Measurements from ENCODE around the gene SPPL2C. TPM values are rescaled to one million over a fixed set of nuclear protein-coding genes. Genes with fewer than 3 reads are reported as not detected.
"Not testable (repeated sequence)": the region's sequence is repeated elsewhere in the genome, so short reads cannot be mapped to it uniquely, and the experiment has no call there.

The SPPL2C gene
- total RNA-seq, 1 donor from 2014 or later = not detected

DNA sequence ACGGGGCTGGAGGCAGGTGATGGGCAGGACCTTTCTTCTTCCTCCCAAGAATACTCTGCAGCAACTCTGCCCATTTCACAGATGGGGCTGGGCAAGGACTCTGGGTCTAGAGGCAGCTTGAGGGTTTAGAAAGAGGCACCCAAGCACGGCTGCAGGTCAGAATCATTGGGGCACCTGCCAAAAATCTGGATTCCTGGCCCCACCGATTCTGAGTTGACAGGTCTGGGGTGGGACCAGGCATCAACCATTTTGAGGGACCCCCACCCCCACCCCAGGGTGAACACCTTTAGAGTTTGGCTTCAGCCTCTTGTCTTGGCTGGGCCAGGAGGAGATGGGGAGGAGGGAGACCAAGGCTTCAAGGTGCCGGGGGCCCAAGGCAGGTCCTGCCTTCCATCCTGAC lies 5.3 kb downstream of the SPPL2C start:
- no peak for DNase-seq (ENCODE audit: low read depth in 2 of 2)

DNA sequence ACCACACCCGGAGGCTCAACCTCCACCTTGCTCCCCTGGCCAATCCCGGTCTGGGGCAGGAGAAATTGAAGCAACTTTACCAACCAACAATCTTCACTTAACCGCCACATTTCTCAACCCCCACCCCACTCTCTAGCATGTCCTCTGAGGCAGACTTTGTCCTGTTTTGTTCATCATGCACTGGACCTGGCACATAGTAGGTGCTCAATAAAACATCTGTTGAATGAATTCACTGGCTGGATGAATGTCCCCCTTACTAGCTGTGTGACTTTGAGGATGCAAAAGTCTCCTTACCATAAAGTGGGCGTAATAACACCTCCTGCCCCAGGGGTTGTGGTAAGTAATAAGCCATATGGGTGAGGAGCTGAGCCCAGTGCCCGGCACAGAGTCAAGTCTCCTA lies 5.8 kb downstream of the SPPL2C start:
- no peak for DNase-seq (ENCODE audit: low read depth in 2 of 2)

DNA sequence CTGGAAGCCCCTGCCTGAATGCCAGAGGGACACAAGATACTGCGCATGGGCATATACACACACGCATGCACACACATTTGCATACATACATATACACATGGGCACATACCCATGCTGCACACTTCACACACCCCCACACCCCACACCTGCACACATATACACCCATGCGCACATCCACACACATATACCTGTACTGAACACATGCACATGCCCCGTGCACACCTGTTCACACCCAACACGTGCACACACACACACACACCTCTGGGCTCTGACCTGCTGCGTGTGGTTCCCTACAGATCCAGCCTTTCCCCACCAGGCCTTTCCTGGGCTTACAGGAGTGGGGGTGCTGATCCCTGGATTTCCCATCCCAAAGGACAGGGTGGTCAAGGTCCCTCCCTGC lies 6.3 kb downstream of the SPPL2C start:
- no peak for DNase-seq (ENCODE audit: low read depth in 2 of 2)

DNA sequence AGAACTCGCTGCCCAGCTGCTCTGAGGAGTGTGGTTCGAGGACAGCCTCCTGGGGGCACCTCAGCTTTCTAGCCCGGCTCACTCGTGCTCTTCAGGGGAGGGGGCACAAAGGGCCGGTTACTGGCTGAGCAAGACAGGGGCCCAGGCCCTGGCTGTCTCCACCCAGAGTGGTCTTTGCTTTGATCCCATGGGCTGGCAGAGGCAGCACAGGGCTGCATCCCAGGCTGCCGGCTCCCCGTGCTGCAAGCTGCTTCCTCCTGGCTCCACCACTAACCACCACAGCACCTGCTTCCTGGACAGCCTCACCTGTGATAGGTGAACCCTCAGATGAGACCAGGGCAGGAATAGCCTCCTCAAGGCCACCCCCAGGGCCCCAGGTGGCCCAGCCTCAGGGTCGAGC lies 6.8 kb downstream of the SPPL2C start:
- DNase-seq (ENCODE audit: low read depth in 2 of 2) = no peak

DNA sequence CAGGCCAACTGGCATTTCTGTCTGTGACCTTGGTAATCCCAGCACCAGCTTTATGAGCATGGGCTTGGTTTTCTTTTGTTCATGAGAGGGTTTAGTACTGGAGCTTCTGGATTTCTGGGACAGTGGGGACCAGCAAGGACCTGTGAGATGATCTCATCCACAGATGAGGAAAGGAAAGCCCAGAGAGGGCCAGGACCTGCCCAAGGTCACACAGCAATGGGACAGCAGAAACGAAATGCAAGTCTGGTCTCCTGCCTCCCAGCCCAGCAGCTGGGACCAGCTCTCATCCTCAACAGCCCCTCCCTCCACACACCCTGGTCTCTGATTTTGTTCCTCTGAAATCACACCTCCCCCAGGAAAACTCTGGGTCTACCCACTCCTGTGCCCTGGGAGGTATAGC lies 7.2 kb downstream of the SPPL2C start:
- no peak for DNase-seq (ENCODE audit: low read depth in 2 of 2)

DNA sequence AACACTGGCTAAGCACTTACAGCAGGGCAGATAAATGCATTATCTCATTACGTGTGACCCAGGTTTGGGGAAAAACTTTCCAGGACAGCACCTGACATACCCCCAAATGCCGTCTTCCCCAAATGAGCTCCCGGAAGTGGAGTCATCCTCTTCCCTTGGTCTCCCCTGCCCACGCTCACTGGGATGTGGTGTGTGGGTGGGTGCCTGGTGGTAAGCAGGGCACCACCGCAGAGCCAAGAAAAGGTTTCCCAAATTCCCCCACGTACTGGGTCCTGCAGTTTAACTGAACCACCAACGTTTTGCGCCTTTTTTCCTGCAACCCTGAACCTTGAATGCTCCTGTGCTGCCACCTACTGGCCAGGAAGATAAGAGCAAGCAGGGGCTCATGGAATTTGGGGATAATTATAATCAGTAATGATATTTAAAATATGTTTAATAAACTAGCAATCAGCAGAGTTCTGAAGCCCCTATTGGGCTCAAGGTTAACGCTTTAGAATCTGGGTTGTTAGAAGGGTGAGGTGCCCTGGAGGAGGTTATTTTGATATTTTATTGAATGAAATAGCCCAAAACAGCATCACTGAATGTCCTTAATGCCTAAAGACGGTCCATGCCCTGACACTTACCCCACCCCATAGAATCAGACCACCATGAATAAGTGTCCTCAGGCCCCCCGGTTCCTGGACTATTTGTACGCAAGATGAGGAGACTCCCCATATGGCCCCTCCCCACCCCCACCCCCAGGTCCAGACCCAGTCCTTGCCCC lies 8.0 kb downstream of the SPPL2C start:
- DNase-seq (ENCODE audit: low read depth in 2 of 2) = peak; percentile 26 to 54

DNA sequence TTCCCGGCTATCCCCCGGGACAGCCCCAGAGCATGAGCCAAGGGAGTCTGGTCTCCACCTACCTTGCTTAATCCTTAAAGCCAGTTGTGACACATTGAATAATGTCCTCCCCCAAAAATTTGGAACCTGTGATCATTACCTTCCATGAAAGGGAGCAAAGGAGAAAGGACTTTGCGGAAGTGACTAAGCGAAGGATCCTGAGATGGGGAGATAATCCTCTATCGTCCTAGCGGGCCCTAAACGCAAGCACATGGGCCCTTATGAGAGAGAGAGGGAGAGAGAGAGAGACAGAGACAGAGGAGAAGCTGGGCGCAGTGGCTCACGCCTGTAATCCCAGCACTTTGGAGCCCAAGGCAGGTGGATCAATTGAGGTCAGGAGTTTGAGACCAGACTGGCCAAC lies 9.5 kb downstream of the SPPL2C start:
- DNase-seq (ENCODE audit: low read depth in 2 of 2) = no peak

DNA sequence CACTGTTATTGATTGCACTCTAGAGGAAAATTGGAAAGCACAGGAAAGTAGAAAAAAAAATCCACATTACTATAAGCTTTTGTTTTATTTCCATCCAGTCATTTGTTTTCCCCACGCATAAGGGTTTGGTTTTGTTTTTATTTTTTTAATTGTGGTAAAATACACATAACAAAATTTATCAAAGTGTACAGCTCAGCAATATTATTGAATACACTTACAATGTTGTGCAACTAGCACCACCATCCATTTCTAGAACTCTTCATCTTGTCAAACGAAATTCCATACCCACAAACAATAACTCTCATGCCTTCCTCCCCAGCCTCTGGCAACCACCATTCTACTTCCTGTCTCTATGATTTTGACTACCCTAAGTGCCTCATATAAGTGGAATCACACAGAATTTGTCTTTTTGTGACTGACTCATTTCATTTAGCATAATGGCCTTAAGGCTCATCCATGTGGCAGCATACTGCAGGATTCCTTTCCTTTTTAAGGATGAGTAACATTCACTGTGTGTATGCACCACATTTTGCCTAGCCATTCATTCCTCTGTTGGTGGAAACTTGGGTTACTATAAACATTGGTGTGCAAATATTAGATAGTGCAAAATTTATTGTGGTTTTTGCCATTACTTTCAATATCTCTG lies 11.1 kb downstream of the SPPL2C start:
- DNase-seq (ENCODE audit: low read depth in 2 of 2) = no peak

DNA sequence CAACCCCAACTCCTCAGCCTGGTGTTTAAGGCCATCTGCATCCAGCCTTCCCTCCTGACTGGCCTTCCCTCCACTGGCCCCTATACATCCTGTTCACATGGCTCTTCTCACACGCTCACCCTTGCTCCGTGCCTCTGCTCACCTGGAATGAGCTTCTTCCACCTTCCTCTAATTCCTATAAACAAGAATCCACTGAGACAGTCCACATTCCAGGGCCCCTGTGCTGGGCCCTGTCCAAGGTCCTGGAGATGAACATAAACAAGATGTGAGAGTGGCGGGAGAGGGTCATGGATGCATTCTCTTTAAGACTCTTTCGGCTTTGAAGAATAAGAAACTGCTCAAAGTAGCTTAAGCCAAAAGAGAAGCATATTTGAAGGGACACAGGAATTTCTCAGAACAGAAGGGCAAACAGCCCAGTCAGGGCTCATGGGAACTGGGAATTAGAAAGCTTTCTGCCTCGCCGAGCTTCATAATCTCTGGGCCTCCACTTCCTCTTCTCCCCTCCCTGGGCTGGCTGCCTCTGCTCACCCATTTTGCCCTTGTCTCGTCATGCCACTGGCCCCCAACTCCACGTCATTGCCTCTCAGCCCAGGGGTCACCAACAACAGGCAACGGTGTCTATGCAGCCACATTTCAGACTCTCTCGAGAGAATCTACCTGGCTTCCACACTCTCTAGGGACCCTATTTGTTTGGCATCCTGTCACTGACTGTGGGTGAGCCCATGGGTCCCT lies 13.5 kb downstream of the SPPL2C start:
- DNase-seq (ENCODE audit: low read depth in 2 of 2) = peak in 1 of 2 donors; percentile 43

DNA sequence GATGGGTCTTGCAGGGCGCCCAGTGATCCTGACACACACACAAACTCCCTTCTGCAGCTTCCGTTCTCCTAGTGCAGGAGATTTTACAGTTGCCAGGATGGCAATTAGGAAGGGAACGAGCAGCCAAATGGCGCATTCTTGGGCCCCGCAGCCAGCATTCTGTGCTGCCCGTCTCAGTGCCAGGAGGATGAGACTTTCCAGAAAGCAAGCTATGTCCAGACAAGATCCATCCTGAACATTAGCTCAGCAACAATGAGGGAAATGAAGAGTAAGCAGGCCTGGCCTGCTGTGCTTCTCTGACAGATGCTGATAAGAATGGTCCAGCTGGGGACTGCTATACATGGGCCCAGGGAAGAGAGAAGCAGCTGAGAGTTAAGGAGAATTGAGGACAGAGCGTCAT lies 16.5 kb downstream of the SPPL2C start:
- no peak for DNase-seq (ENCODE audit: low read depth in 2 of 2)

DNA sequence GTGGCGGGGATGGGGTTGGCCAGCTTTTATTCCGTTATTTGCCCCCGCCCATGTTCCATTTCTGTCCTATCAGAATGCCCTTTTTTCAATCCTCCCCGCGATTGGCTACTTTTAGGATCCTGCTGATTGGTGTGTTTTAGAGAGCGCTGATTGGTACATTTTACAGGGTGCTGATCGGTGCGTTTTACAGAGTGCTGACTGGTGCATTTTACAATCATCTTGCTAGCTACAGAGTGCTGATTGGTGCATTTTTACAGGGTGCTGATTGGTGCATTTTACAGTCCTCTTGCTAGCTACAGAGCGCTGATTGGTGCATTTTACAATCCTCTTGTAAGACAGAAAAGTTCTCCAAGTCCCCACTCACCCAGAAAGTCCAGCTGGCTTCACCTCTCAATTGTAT lies 17.4 kb downstream of the SPPL2C start:
- DNase-seq (ENCODE audit: low read depth in 2 of 2) = not testable (repeated sequence)

DNA sequence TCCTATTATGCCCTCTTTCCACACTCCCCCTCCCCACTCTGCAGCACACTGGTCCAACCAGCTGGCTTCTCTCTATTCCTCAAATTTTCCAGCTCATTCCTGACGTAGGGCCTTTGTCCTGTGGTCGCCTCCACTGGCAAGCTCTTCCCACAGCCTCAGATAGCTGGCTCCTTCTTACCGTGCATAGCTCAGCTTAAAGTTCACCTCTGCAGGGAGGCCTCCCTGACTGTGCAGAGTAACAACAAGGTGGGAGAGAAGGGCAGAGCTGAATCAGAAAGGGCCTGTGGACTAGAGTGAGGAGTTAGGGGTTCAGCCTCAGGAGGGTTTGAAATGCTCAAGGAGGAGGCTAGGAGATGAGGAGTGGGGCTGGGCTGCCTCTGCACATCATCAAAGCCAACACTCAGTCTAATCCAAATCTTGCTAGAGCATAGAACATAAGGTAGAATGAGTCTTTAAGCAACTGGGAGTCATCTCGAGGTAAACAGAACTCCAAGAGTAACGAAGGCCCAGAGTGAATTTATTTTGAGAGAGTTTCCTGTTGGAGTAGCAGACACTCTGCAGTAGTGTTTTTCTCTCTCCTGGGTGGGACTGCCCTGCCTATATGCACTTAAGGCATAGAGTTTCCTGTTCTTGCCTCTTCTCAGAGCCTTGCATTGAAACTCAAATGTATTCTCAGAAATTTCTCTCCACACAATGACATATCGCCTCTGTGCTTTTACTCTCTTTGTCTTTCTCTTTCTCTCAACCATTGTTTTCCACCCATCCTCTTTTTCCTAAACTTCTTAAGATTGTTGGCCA lies 19.4 kb downstream of the SPPL2C start:
- no peak for DNase-seq (ENCODE audit: low read depth in 2 of 2)

DNA sequence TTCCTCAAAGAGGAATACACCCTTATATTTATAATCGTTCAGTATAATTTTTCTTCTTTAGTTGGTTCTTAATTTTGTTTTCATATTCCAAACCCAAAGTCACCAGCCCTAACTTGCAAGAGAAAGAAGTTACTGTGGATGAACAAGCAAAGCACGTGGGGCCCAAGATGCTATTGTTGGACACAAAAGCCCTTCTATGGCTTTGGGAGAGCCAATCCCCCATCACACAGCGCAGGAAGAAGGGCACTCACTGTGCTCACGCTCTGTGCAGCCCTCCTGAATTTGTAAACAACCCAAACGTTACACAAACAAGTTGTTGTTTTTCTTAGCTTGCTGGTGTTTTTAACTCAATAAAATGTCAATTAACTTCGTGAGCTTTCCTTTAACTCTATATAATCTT lies 22.5 kb downstream of the SPPL2C start:
- no peak for DNase-seq (ENCODE audit: low read depth in 2 of 2)

DNA sequence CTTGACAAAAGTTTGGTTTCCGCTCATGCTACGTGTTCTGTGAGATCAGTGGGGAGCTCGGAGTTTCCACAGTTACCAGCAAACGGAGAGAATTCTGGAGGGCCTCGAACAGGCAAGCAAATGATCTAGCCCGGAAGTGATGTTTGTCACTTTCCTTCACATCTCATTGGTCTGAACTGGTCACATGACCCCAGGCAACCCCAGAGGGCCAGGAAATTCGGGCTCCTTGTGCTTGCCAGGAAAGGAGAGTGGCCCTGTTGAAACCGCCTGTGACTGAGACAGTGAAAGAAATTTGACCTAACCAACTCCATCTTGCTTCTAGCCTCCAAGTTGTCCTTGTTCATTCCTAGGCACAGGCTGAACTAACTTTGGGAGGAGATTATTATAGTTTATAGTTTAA lies 23.0 kb downstream of the SPPL2C start:
- DNase-seq (ENCODE audit: low read depth in 2 of 2) = no peak

DNA sequence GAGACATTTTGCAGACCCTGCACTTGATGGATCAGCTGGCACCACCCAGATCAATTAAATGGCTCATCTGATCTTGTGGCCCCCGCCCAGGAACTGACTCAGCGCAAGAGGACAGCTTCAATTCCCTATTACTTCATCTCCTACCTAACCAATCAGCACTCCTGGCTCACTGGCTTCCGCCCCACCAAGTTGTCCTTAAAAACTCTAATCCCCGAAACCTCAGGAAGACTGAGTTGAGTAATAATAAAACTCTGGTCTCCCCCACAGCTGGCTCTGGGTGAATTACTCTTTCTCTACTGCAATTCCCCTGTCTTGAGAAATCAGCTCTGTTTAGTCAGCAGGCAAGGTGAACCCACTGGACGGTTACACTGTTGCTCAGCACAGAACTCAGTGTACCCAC lies 23.6 kb downstream of the SPPL2C start:
- no peak for DNase-seq (ENCODE audit: low read depth in 2 of 2)

DNA sequence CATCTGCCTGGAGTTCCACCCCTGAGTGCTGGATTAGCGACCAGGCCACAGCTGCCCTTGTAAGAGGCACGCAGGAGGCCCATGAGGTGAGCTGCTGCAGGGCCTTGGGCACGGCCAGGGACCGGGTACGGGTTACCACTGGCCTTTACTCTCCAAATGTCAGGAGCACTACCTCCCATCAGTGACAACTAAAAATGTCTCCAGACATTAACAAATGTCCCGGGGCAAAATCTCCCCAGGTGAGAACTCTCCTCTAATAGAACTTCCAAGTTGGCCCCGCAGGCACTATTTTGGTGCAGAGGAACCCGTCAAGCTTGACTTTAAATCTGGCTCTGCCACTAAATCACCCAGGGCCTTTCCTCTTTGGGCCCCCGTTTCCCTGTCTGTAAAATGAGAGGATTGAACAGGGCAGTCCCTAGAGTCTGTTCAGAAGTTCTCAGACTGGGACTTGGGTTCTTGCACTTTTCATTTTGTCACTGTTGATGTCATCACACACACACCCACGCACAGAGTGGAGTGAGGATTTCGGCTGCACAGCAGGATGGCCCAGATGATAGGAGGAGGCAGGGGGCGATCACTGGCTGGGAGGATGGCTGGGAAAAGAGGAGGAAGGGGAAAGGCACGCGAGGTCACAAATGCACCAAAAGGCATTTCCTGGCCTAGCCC lies 25.1 kb downstream of the SPPL2C start:
- DNase-seq (ENCODE audit: low read depth in 2 of 2) = no peak

DNA sequence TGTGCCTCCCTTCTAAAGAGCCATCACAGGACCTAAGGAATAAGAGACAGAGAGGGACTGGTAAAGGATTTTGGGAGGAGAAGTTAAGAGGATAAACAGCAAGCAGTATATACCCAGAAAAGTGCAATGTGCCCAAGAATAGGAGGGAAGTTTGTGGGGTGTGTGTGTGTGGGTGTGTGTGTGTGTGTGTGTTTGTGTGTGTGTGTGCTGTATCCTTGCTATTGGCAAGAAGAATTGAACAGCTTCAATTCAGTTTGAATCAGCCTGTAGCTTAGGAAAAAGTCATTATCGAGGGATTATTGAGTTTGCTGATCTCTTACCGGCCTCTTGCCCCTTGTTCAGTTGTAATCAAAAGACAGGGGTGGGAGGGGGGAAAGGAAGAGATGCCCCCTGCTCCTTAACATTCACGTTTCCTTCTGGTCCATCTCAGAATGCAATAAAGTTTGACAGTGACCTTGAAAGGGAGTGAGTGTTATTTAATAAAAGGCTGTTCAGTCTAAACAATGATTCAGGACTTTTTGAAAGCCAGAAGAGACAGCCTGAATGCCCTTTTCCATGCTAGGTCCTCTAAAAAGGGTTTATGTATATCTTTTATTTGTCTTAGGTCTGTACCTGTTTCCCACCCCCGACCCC lies 25.8 kb downstream of the SPPL2C start:
- no peak for DNase-seq (ENCODE audit: low read depth in 2 of 2)

DNA sequence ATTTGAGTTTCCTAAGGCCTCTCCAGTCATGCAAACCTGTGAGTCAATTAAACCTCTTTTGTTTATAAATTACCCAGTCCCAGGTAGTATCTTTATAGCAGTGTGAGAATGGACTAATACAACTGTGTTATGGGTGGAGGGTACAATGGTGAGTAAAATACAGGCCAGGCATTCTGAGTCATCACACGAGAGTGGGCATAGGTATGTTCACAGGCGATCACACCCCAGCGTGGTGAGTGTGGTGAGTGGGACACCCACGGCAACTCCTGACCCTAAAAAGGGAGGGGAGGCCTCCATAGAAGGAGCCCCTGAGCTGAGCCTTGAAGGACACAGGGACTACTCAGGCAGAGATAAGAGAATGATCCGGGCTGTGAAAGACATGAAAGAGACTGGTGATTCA lies 27.0 kb downstream of the SPPL2C start:
- DNase-seq (ENCODE audit: low read depth in 2 of 2) = no peak

DNA sequence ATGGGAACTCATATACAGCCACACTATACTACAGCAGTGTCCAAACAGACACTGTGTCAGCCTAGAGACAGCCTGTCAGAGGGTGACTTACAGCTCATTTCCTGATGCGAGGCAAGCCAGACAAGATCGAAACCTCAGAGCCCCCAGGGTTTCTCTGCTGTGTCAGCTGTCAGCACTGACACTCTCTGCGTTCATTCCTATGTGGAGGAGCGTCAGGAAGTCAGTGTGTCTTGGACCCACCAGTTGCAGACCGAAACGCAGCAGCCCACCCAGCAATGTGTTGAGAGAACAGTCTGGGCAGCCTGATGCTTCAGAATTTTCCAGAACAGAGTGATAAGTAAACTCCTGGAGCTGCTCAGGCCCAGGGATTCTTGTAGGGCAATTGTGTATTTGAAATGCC lies 29.0 kb downstream of the SPPL2C start:
- no peak for DNase-seq (ENCODE audit: low read depth in 2 of 2)

DNA sequence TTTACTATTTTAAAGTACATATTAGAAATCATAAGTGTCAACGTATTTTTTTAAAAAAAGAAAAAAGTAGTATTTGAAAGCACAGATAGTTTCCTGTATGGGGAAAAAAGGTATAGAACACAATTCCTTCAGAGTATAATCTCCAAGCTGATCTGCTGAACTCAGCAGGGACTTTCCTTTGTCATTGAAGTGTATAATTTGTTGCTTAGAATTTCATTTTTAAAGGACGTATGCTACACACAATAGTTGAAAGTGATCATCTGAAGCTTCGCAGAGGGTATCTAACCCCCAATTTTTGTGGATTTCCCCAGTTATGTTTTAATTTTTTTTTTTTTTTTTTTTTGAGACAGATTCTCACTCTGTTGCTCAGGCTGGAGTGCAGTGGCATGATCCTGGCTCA lies 29.5 kb downstream of the SPPL2C start:
- DNase-seq (ENCODE audit: low read depth in 2 of 2) = no peak

DNA sequence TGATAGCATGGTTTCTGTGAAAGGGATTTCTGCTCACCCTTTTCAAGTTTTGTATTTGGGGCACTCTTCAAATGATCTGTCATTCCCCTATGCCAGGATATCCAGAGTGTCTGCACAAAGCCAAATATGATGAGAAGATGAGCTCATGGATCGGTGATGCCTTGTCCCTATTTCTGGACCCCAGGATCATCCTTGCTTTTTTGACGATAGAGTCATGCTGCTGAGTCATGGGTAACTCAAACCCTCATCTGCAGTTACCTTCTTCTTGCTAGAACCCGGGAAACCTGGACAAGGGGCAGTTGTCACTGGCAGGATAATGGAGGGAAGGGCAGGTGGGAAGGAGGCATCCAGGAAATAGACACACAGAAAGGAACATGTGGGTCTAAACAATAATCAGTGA lies 31.9 kb downstream of the SPPL2C start:
- no peak for DNase-seq (ENCODE audit: low read depth in 2 of 2)
